OCI-LY3 (cell line): ENCODE data around the gene EMC6.
"Not testable (repeated sequence)": the region's sequence is repeated elsewhere in the genome, so short reads cannot be mapped to it uniquely, and the experiment has no call there.

Source experiments
- H2AFZ ChIP-seq: fragments of 200-600, 300-600 bp; shearing (Covaris generic); 2 replicates; pipeline ENCODE4 v1.6.0; 2014; ENCODE audit warnings: antibody characterized with exemption, low read depth, low read length
- H3K27ac ChIP-seq: fragments of 200-600, 300-600 bp; sonication (generic); 2 replicates; pipeline ENCODE4 v1.5.1; 2014; ENCODE audit warnings: mild to moderate bottlenecking, low read length, moderate library complexity, mixed read lengths
- H3K27me3 ChIP-seq: fragments of 200-600, 300-600 bp; sonication (generic); 2 replicates; pipeline ENCODE4 v1.6.1; 2014; ENCODE audit warnings: low read depth, low read length, mixed read lengths
- H3K36me3 ChIP-seq: fragments of 200-600, 300-600 bp; sonication (generic); replicated peaks from 2 replicates; pipeline ENCODE3; 2014; ENCODE audit warnings: low read depth, low read length, mixed read lengths
- H3K4me1 ChIP-seq: fragments of 300-600, 200-600 bp; sonication (generic); 2 replicates; pipeline ENCODE4 v1.6.1; 2014; ENCODE audit warnings: low read length, mixed read lengths
- H3K4me2 ChIP-seq: fragments of 200-600, 300-600 bp; sonication (generic); 2 replicates; pipeline ENCODE4 v1.6.1; 2014; ENCODE audit warnings: low read length, mixed read lengths
- H3K4me3 ChIP-seq: fragments of 300-600, 200-600 bp; sonication (generic); 2 replicates; pipeline ENCODE4 v1.5.1; 2014; ENCODE audit warnings: antibody characterized with exemption, mild to moderate bottlenecking, low read length, moderate library complexity
- H3K79me2 ChIP-seq: fragments of 300-600, 200-600 bp; shearing (Covaris generic); 2 replicates; pipeline ENCODE4 v1.6.1; 2014; ENCODE audit warnings: mild to moderate bottlenecking, low read length, mixed read lengths
- H3K9ac ChIP-seq: fragments of 300-600, 200-600 bp; shearing (Covaris generic); 2 replicates; pipeline ENCODE4 v1.6.0; 2014; ENCODE audit warnings: mild to moderate bottlenecking, low read length, moderate library complexity
- H3K9me3 ChIP-seq: fragments of 200-600, 300-600 bp; shearing (Covaris generic); 2 replicates; pipeline ENCODE4 v1.6.1; 2014; ENCODE audit warnings: low read length, mixed read lengths; ENCODE audit not compliant: insufficient read depth
- H4K20me1 ChIP-seq: fragments of 200-600, 300-600 bp; sonication (generic); 2 replicates; pipeline ENCODE4 v1.6.1; 2016; ENCODE audit warnings: low read length, mixed read lengths; ENCODE audit not compliant: insufficient read depth
- EZH2phosphoT487 ChIP-seq: fragments of 200-600 bp; shearing (Covaris generic); IDR thresholded peaks from 2 replicates; pipeline ENCODE4 v1.6.1; 2018; ENCODE audit warnings: antibody characterized with exemption, mixed run types, low read depth
- TF ChIP-seq, protein P1 (sequence below): fragments of 200-600, 300-600 bp; sonication (generic); IDR thresholded peaks from 2 replicates; pipeline ENCODE4 v1.5.1; 2014; ENCODE audit warnings: antibody characterized with exemption, low read length, low read depth

The EMC6 gene

DNA sequence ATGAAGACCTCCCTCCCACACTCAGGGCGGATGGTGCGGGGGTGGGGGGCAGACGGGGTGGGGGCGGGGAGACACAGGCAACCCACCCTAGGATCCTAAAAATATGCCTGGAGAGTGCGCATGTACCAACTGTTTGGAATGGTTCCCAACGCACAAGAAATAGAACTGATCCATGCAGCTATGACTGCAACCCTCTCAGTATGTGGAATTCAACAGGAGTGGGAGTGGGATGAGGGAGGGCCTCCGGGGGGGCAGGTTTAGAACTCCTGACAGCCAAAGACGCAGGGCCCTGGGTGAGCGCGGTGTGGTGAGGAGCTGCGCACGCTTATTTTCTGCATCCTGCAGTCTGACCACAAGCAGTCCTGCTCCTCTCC is 28.5 kb downstream of the EMC6 start:
- Histone ChIP-seq H4K20me1 (peaks cover 17% of the 10 kb centered on the region), H3K27ac (no peak overlapping the region), H3K9me3 (no peaks in the 10 kb centered on the region), H3K27me3 (no peaks in the 10 kb centered on the region), H3K4me2 (peak overlapping the region; percentile 89), H3K36me3 (no peaks in the 10 kb centered on the region), H3K4me3 (no peak overlapping the region), H3K4me1 (peaks cover 26% of the 10 kb centered on the region), H3K9ac (no peak overlapping the region), H2AFZ (no peak overlapping the region), H3K79me2 (peaks cover 40% of the 10 kb centered on the region)
- TF ChIP-seq EZH2phosphoT487 = no peak
- TF ChIP-seq, protein P1, sequence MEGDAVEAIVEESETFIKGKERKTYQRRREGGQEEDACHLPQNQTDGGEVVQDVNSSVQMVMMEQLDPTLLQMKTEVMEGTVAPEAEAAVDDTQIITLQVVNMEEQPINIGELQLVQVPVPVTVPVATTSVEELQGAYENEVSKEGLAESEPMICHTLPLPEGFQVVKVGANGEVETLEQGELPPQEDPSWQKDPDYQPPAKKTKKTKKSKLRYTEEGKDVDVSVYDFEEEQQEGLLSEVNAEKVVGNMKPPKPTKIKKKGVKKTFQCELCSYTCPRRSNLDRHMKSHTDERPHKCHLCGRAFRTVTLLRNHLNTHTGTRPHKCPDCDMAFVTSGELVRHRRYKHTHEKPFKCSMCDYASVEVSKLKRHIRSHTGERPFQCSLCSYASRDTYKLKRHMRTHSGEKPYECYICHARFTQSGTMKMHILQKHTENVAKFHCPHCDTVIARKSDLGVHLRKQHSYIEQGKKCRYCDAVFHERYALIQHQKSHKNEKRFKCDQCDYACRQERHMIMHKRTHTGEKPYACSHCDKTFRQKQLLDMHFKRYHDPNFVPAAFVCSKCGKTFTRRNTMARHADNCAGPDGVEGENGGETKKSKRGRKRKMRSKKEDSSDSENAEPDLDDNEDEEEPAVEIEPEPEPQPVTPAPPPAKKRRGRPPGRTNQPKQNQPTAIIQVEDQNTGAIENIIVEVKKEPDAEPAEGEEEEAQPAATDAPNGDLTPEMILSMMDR = no peak

- H3K4me2 ChIP-seq = no peak overlapping the region
- TF ChIP-seq EZH2phosphoT487 = no peak
- TF ChIP-seq, protein P1 = no peak
- H3K9ac ChIP-seq = no peak overlapping the region
- peaks cover 7% of the 10 kb centered on the region; the same call in 1 of the 2 replicates for H4K20me1 ChIP-seq
- H3K36me3 ChIP-seq = no peaks in the 10 kb centered on the region
- H3K4me3 ChIP-seq = no peak overlapping the region
- no peak overlapping the region for H3K27ac ChIP-seq
- H3K9me3 ChIP-seq = no peaks in the 10 kb centered on the region
- peaks cover 19% of the 10 kb centered on the region for H3K4me1 ChIP-seq
- H3K27me3 ChIP-seq = no peaks in the 10 kb centered on the region
- peaks cover 30% of the 10 kb centered on the region for H3K79me2 ChIP-seq
- H2AFZ ChIP-seq = no peak overlapping the region
Measured at GRCh38 chr17:3698139-3698538, 29.5 kb downstream of the EMC6 start.

DNA sequence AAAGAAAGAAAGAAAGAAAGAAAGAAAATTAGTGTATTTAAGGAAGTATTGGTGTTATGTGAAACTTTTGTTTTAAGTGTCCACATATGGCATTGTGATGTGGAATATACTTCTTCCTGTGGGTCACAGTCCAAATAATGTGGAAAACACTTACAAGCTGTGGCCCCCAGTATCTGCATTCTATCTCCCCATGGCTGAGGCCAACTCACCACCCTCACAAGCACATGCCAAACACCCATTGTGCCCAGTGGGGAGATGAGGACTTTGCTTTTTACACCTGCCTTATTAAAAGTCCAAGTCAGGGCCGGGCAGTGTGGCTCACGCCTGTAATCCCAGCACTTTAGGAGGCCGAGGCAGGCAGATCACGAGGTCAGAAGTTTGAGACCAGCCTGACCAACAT is 31.3 kb downstream of the EMC6 start:
- TF ChIP-seq, protein P1 = no peak
- no peak for TF ChIP-seq EZH2phosphoT487
- no peaks in the 10 kb centered on the region for H3K36me3 ChIP-seq
- no peaks in the 10 kb centered on the region for H3K9me3 ChIP-seq
- peaks cover 12% of the 10 kb centered on the region for H3K79me2 ChIP-seq
- no peak overlapping the region for H3K4me3 ChIP-seq
- H3K27me3 ChIP-seq = no peaks in the 10 kb centered on the region
- peaks cover 7% of the 10 kb centered on the region for H3K4me1 ChIP-seq
- no peak overlapping the region for H3K4me2 ChIP-seq
- H2AFZ ChIP-seq = no peak overlapping the region
- no peaks in the 10 kb centered on the region for H4K20me1 ChIP-seq
- H3K27ac ChIP-seq = no peak overlapping the region
- no peak overlapping the region for H3K9ac ChIP-seq

- H3K27me3 ChIP-seq, H2AFZ ChIP-seq, H3K4me2 ChIP-seq, H3K4me3 ChIP-seq, H4K20me1 ChIP-seq, H3K36me3 ChIP-seq, H3K4me1 ChIP-seq, H3K9me3 ChIP-seq, H3K79me2 ChIP-seq, H3K27ac ChIP-seq, H3K9ac ChIP-seq: not testable (repeated sequence)
Measured at GRCh38 chr17:3702041-3702539, 33.5 kb downstream of the EMC6 start.
